Hepatocyte (in vitro differentiated cells): ENCODE measurements around the gene SLAMF1.

Experiments used
- EZH2 ChIP-seq: fragments of 200-600 bp; sonication (generic); IDR thresholded peaks from 2 replicates; pipeline ENCODE4 v1.6.1; 2016; ENCODE audit warnings: antibody characterized with exemption, mild to moderate bottlenecking, borderline replicate concordance
- EZH2phosphoT487 ChIP-seq: fragments of 200-600 bp; sonication (generic); IDR thresholded peaks from one replicate; pipeline ENCODE4 v1.6.1; 2018; ENCODE audit warnings: antibody characterized with exemption, mild to moderate bottlenecking, low read depth, moderate library complexity; ENCODE audit not compliant: unreplicated experiment, severe bottlenecking
- TF ChIP-seq, protein P1 (sequence below): fragments of 200-600 bp; sonication (generic); IDR thresholded peaks from 2 replicates; pipeline ENCODE4 v1.5.1; 2016; ENCODE audit warnings: antibody characterized with exemption, mild to moderate bottlenecking; ENCODE audit not compliant: poor library complexity

DNA sequence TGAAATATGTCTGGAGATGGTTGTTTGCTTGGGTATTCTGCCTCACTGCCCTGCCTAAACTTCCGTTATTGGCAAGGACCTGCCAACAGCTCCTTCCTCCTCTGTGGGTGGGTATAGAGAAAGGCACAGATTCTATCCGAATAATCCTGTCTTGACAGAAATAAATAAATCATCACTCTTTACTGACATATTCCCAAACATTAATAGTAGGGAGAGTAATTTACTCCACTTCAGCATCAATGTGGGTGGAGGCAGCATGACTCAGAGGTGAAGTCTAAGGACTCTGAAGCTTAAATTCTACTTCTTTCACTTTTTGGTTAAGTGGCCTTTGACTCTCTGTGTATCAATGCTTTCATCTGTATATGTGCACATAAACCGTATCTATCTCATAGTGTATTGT is 70.5 kb downstream of the SLAMF1 start:
- TF ChIP-seq, protein P1, sequence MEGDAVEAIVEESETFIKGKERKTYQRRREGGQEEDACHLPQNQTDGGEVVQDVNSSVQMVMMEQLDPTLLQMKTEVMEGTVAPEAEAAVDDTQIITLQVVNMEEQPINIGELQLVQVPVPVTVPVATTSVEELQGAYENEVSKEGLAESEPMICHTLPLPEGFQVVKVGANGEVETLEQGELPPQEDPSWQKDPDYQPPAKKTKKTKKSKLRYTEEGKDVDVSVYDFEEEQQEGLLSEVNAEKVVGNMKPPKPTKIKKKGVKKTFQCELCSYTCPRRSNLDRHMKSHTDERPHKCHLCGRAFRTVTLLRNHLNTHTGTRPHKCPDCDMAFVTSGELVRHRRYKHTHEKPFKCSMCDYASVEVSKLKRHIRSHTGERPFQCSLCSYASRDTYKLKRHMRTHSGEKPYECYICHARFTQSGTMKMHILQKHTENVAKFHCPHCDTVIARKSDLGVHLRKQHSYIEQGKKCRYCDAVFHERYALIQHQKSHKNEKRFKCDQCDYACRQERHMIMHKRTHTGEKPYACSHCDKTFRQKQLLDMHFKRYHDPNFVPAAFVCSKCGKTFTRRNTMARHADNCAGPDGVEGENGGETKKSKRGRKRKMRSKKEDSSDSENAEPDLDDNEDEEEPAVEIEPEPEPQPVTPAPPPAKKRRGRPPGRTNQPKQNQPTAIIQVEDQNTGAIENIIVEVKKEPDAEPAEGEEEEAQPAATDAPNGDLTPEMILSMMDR = no peak
- TF ChIP-seq EZH2phosphoT487 = no peak
- TF ChIP-seq EZH2 = no peak
